HG03439 (cell line): ENCODE results near the gene BBC3.

Source experiments
- ATAC-seq: cut with Tn5 transposase; IDR thresholded peaks from one replicate; pipeline ENCODE4 v1.9.1; 2021; ENCODE audit warnings: mild to moderate bottlenecking, moderate library complexity; ENCODE audit not compliant: unreplicated experiment

The BBC3 gene

GRCh38 chr19:47232422-47233211 is 1.6 kb upstream of the BBC3 start:
- no peak for ATAC-seq

- no peak for ATAC-seq
Observed at GRCh38 chr19:47231215-47232054, 436 bp upstream of the BBC3 start.

- ATAC-seq, result no peak
Observed at GRCh38 chr19:47230054-47230920, 712 bp downstream of the BBC3 start.

GRCh38 chr19:47229676-47230053 is 1.3 kb downstream of the BBC3 start:
- no peak for ATAC-seq

GRCh38 chr19:47228937-47229675 is 1.9 kb downstream of the BBC3 start:
- no peak for ATAC-seq

GRCh38 chr19:47228168-47228936 is 2.6 kb downstream of the BBC3 start:
- no peak for ATAC-seq

GRCh38 chr19:47227352-47228167 is 3.4 kb downstream of the BBC3 start:
- ATAC-seq, result peak; percentile 2

- ATAC-seq, result peak; percentile 25
Observed at GRCh38 chr19:47226426-47227351, 4.3 kb downstream of the BBC3 start.

GRCh38 chr19:47225746-47226425 is 5.1 kb downstream of the BBC3 start:
- ATAC-seq, result peak; percentile 37

- ATAC-seq, result no peak
Observed at GRCh38 chr19:47221890-47222289, 9.1 kb downstream of the BBC3 start.

GRCh38 chr19:47221080-47221841 is 9.7 kb downstream of the BBC3 start:
- ATAC-seq, result no peak

- no peak for ATAC-seq
Observed at GRCh38 chr19:47215581-47215980, 15.4 kb downstream of the BBC3 start.

GRCh38 chr19:47210689-47211316 is 20.2 kb downstream of the BBC3 start:
- no peak for ATAC-seq

- no peak for ATAC-seq
Observed at GRCh38 chr19:47210180-47210490, 20.9 kb downstream of the BBC3 start.

- no peak for ATAC-seq
Observed at GRCh38 chr19:47209319-47210179, 21.4 kb downstream of the BBC3 start.
